KG1 (cell line): ENCODE results near the gene NAALADL2.
"Not testable (repeated sequence)": the region's sequence is repeated elsewhere in the genome, so short reads cannot be mapped to it uniquely, and the experiment has no call there.

Source experiments
- DNase-seq: peaks from one replicate; lab custom pipeline; 2025; lab: John Stamatoyannopoulos, UW

NAALADL2 gene

GRCh38 chr3:175751089-175751488, 892.0 kb downstream of the NAALADL2 start:
- DNase-seq: no peak

GRCh38 chr3:175763948-175764347, 904.8 kb downstream of the NAALADL2 start:
- DNase-seq: no peak

- no peak for DNase-seq
Observed at GRCh38 chr3:175764722-175765121, 905.6 kb downstream of the NAALADL2 start.

- no peak for DNase-seq
Observed at GRCh38 chr3:175770426-175770825, 911.3 kb downstream of the NAALADL2 start.

- DNase-seq: no peak
Observed at GRCh38 chr3:175777495-175777894, 918.4 kb downstream of the NAALADL2 start.

- DNase-seq: no peak
Observed at GRCh38 chr3:175777965-175778364, 918.8 kb downstream of the NAALADL2 start.

GRCh38 chr3:175778994-175779393, 919.9 kb downstream of the NAALADL2 start:
- no peak for DNase-seq

- DNase-seq: not testable (repeated sequence)
Observed at GRCh38 chr3:175787109-175787508, 928.0 kb downstream of the NAALADL2 start.

GRCh38 chr3:175792245-175792644, 933.1 kb downstream of the NAALADL2 start:
- DNase-seq: no peak

- DNase-seq: no peak
Observed at GRCh38 chr3:175798326-175798725, 939.2 kb downstream of the NAALADL2 start.

GRCh38 chr3:175805825-175806224, 946.7 kb downstream of the NAALADL2 start:
- no peak for DNase-seq

GRCh38 chr3:175807175-175807574, 948.0 kb downstream of the NAALADL2 start:
- no peak for DNase-seq

GRCh38 chr3:175818811-175819464, 959.8 kb downstream of the NAALADL2 start:
- peak; percentile 21 for DNase-seq

- not testable (repeated sequence) for DNase-seq
Observed at GRCh38 chr3:175822766-175823491, 963.8 kb downstream of the NAALADL2 start.

- DNase-seq: not testable (repeated sequence)
Observed at GRCh38 chr3:175825016-175825580, 966.0 kb downstream of the NAALADL2 start.

GRCh38 chr3:175826759-175827158, 967.6 kb downstream of the NAALADL2 start:
- DNase-seq: no peak

GRCh38 chr3:175829809-175830208, 970.7 kb downstream of the NAALADL2 start:
- not testable (repeated sequence) for DNase-seq

- not testable (repeated sequence) for DNase-seq
Observed at GRCh38 chr3:175835763-175836162, 976.6 kb downstream of the NAALADL2 start.

- DNase-seq: no peak
Observed at GRCh38 chr3:175836617-175837016, 977.5 kb downstream of the NAALADL2 start.

GRCh38 chr3:175837962-175838361, 978.8 kb downstream of the NAALADL2 start:
- no peak for DNase-seq

- no peak for DNase-seq
Observed at GRCh38 chr3:175839366-175840005, 980.4 kb downstream of the NAALADL2 start.

GRCh38 chr3:175851541-175851940, 992.4 kb downstream of the NAALADL2 start:
- DNase-seq: no peak

- no peak for DNase-seq
Observed at GRCh38 chr3:175852560-175852959, 993.4 kb downstream of the NAALADL2 start.
